OCI-LY7 (cell line): ENCODE measurements around the gene PRKG1. TPM values are rescaled to one million over a fixed set of nuclear protein-coding genes. Genes with fewer than 3 reads are reported as not detected.

Experiments used
- BruUV-seq: library from RNA; stranded (reverse); fragments of 400-500 nt; replicated peaks from 2 replicates; lab custom pipeline; 2021; lab: Mats Ljungman, UMichigan
- CTCF ChIA-PET: fragments of 300-600 bp; sonication (Branson Sonifier 250); formaldehyde crosslinking; loops from one replicate; lab custom pipeline; 2022; ENCODE audit warnings: antibody characterized with exemption; ENCODE audit not compliant: unreplicated experiment; lab: Charles Lee
- POLR2A ChIA-PET: fragments of 300-600 bp; sonication (Branson Sonifier 250); formaldehyde crosslinking; loops from one replicate; lab custom pipeline; 2022; ENCODE audit warnings: antibody characterized with exemption; lab: Charles Lee
- DNase-seq: peaks from one replicate; pipeline ENCODE4 v3.0.0-alpha.2; 2015; ENCODE audit warnings: low spot score
- H2AFZ ChIP-seq: fragments of 200-600 bp; sonication (generic), shearing (Covaris generic); 2 replicates; pipeline ENCODE4 v1.6.1; 2014; ENCODE audit warnings: mild to moderate bottlenecking, antibody characterized with exemption, low read length, moderate library complexity
- H3K27ac ChIP-seq: fragments of 200-600 bp; sonication (generic); 2 replicates; pipeline ENCODE4 v1.5.1; 2014; ENCODE audit warnings: mixed run types, low read depth, mild to moderate bottlenecking, moderate library complexity, low read length, inconsistent platforms; ENCODE audit not compliant: poor library complexity, severe bottlenecking
- H3K36me3 ChIP-seq: fragments of 200-600 bp; sonication (generic); 2 replicates; pipeline ENCODE4 v1.6.1; 2014; ENCODE audit warnings: mild to moderate bottlenecking, antibody characterized with exemption, low read length, moderate library complexity, mixed read lengths; ENCODE audit not compliant: insufficient read depth
- H3K4me1 ChIP-seq: fragments of 200-600 bp; sonication (generic); 2 replicates; pipeline ENCODE4 v1.5.1; 2014; ENCODE audit warnings: mild to moderate bottlenecking, low read length; ENCODE audit not compliant: insufficient read depth, poor library complexity, severe bottlenecking
- H3K4me2 ChIP-seq: fragments of 200-600 bp; sonication (generic); 2 replicates; pipeline ENCODE4 v1.6.1; 2014; ENCODE audit warnings: mild to moderate bottlenecking, low read length
- H3K4me3 ChIP-seq: fragments of 200-600 bp; sonication (generic); 2 replicates; pipeline ENCODE4 v1.5.1; 2014; ENCODE audit warnings: mild to moderate bottlenecking, low read depth, low read length; ENCODE audit not compliant: poor library complexity, severe bottlenecking
- H3K79me2 ChIP-seq: fragments of 200-600 bp; sonication (generic); 2 replicates; pipeline ENCODE4 v1.6.1; 2016; ENCODE audit warnings: low read depth, mild to moderate bottlenecking, low read length, moderate library complexity, mixed read lengths; ENCODE audit not compliant: insufficient read depth
- H3K9me2 ChIP-seq: fragments of 200-600 bp; sonication (generic); 2 replicates; pipeline ENCODE4 v1.6.1; 2016; ENCODE audit warnings: mild to moderate bottlenecking, low read length, mixed read lengths; ENCODE audit not compliant: insufficient read depth
- H3K9me3 ChIP-seq: fragments of 200-600 bp; sonication (generic); 2 replicates; pipeline ENCODE4 v1.6.1; 2014; ENCODE audit warnings: mild to moderate bottlenecking, mixed run types, low read length, mixed read lengths
- H4K20me1 ChIP-seq: fragments of 200-600 bp; sonication (generic); 2 replicates; pipeline ENCODE4 v1.6.1; 2014; ENCODE audit warnings: mild to moderate bottlenecking, antibody characterized with exemption, low read length, moderate library complexity, mixed read lengths; ENCODE audit not compliant: insufficient read depth
- EZH2phosphoT487 ChIP-seq: fragments of 200-600 bp; sonication (generic); IDR thresholded peaks from 2 replicates; pipeline ENCODE4 v1.6.1; 2018; ENCODE audit warnings: low read depth, borderline replicate concordance, mild to moderate bottlenecking, mixed run types, antibody characterized with exemption, low read length, moderate library complexity, mixed read lengths
- intact Hi-C: fragments of 100-400 bp; cut with micrococcal nuclease; formaldehyde crosslinking; loops from one replicate; pipeline ENCODE4 v1.10.0; 2022; ENCODE audit not compliant: unreplicated experiment
- total RNA-seq, 2 experiments: library from RNA; depleted of rRNA in 1 of 2; stranded (reverse); fragments of >200 nt in 1 of 2; shearing (Covaris generic) in 1 of 2; gene quantifications; 2 replicates each; pipeline ENCODE4 v1.2.3, GENCODE V29; 2014 to 2022
- TF ChIP-seq, protein P1 (sequence below): fragments of 200-600 bp; sonication (generic); conservative IDR thresholded peaks from 2 replicates; pipeline ENCODE4 v1.5.1; 2014; ENCODE audit warnings: mild to moderate bottlenecking, antibody characterized with exemption, low read length, moderate library complexity, mixed read lengths

The PRKG1 gene
- total RNA-seq, 2 experiments from 2014 or later = not detected

DNA sequence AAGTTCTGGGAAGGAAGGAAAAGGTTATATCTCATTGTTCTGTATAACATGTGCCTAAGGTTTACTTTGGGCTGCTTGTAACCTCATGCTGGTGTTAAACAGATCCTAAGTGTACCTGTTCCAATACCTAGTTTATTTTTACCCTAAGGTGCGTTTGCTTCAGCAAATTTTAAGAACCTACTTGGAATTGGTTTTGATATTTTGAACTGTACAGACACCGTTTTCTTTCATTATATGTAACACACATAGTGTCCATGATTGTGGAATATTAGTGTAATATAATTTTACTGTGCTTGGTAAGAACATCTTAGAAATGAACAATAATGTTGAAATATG lies 954.2 kb downstream of the PRKG1 start:
- no TSS peak for BruUV-seq
- Histone ChIP-seq H3K4me2 (no peak overlapping the region), H3K36me3 (no peaks in the 10 kb centered on the region), H3K4me1 (no peaks in the 10 kb centered on the region), H3K9me3 (no peaks in the 10 kb centered on the region), H4K20me1 (no peaks in the 10 kb centered on the region), H2AFZ (no peak overlapping the region), H3K4me3 (no peak overlapping the region), H3K27ac (no peak overlapping the region), H3K9me2 (no peaks in the 10 kb centered on the region), H3K79me2 (no peaks in the 10 kb centered on the region)
- no peak for DNase-seq
- POLR2A ChIA-PET = no interaction called here
- TF ChIP-seq, protein P1, sequence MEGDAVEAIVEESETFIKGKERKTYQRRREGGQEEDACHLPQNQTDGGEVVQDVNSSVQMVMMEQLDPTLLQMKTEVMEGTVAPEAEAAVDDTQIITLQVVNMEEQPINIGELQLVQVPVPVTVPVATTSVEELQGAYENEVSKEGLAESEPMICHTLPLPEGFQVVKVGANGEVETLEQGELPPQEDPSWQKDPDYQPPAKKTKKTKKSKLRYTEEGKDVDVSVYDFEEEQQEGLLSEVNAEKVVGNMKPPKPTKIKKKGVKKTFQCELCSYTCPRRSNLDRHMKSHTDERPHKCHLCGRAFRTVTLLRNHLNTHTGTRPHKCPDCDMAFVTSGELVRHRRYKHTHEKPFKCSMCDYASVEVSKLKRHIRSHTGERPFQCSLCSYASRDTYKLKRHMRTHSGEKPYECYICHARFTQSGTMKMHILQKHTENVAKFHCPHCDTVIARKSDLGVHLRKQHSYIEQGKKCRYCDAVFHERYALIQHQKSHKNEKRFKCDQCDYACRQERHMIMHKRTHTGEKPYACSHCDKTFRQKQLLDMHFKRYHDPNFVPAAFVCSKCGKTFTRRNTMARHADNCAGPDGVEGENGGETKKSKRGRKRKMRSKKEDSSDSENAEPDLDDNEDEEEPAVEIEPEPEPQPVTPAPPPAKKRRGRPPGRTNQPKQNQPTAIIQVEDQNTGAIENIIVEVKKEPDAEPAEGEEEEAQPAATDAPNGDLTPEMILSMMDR = no peak
- no peak for TF ChIP-seq EZH2phosphoT487
- intact Hi-C loops = no loop called here
- CTCF ChIA-PET = no interaction called here

GRCh38 chr10:52029628-52030027 lies 955.3 kb downstream of the PRKG1 start:
- POLR2A ChIA-PET = no interaction called here
- no peak for TF ChIP-seq EZH2phosphoT487
- TF ChIP-seq, protein P1 = no peak
- no peaks in the 10 kb centered on the region for H4K20me1 ChIP-seq
- CTCF ChIA-PET = no interaction called here
- no peaks in the 10 kb centered on the region for H3K36me3 ChIP-seq
- no peaks in the 10 kb centered on the region for H3K9me2 ChIP-seq
- no peak overlapping the region for H2AFZ ChIP-seq
- intact Hi-C loops = no loop called here
- no peak overlapping the region for H3K4me3 ChIP-seq
- no peak overlapping the region for H3K4me2 ChIP-seq
- no peak overlapping the region for H3K27ac ChIP-seq
- no TSS peak for BruUV-seq
- H3K4me1 ChIP-seq = no peaks in the 10 kb centered on the region
- H3K79me2 ChIP-seq = no peaks in the 10 kb centered on the region
- no peak for DNase-seq
- H3K9me3 ChIP-seq = no peaks in the 10 kb centered on the region

GRCh38 chr10:52030051-52030790 lies 955.9 kb downstream of the PRKG1 start:
- Histone ChIP-seq H3K79me2 (no peaks in the 10 kb centered on the region), H2AFZ (no peak overlapping the region), H3K36me3 (no peaks in the 10 kb centered on the region), H3K9me2 (no peaks in the 10 kb centered on the region), H3K27ac (no peak overlapping the region), H4K20me1 (no peaks in the 10 kb centered on the region), H3K4me1 (no peaks in the 10 kb centered on the region), H3K4me2 (no peak overlapping the region), H3K4me3 (no peak overlapping the region), H3K9me3 (no peaks in the 10 kb centered on the region)
- ChIA-PET POLR2A (no interaction called here), CTCF (no interaction called here)
- intact Hi-C loops = no loop called here
- BruUV-seq = no TSS peak
- no peak for DNase-seq
- TF ChIP-seq, protein P1 = no peak
- TF ChIP-seq EZH2phosphoT487 = no peak
